Activated CD4-positive, alpha-beta memory T cell treated with anti-CD3 and anti-CD28 coated beads for 36 hours (primary cell): ENCODE results near the gene SCARB1. TPM values are rescaled to one million over a fixed set of nuclear protein-coding genes. Genes with fewer than 3 reads are reported as not detected.
A peak's percentile ranks its signal among the peaks of the same experiment; 100 is the strongest.

Experiments used
- CTCF ChIA-PET: fragments of 350-600 bp; sonication (Branson Sonifier 250); formaldehyde crosslinking; loops from one replicate; lab custom pipeline; 2021; ENCODE audit warnings: antibody characterized with exemption, inconsistent platforms; lab: Charles Lee
- POLR2A ChIA-PET: fragments of 350-600 bp; sonication (Branson Sonifier 250); formaldehyde crosslinking; loops from one replicate; lab custom pipeline; 2021; ENCODE audit warnings: antibody characterized with exemption; lab: Charles Lee
- DNase-seq: peaks from one replicate; pipeline ENCODE4 v3.0.0-alpha.2; 2020
- H3K27ac Mint-ChIP-seq: one replicate; pipeline ENCODE4 v1.8.0; 2021; ENCODE audit warnings: mixed read lengths
- H3K27me3 Mint-ChIP-seq: one replicate; pipeline ENCODE4 v1.8.0; 2021; ENCODE audit warnings: mixed read lengths
- H3K36me3 Mint-ChIP-seq: one replicate; pipeline ENCODE4 v1.8.0; 2021; ENCODE audit warnings: mixed read lengths
- H3K4me1 Mint-ChIP-seq: one replicate; pipeline ENCODE4 v1.8.0; 2021; ENCODE audit warnings: low read depth, mixed read lengths
- H3K4me3 Mint-ChIP-seq: one replicate; pipeline ENCODE4 v1.8.0; 2021; ENCODE audit warnings: mild to moderate bottlenecking, mixed read lengths
- H3K9me3 Mint-ChIP-seq: one replicate; pipeline ENCODE4 v1.8.0; 2021; ENCODE audit warnings: mixed read lengths
- intact Hi-C: fragments of 100-400 bp; cut with micrococcal nuclease; formaldehyde crosslinking; loops from one replicate; pipeline ENCODE4 v1.15.1; 2023
- total RNA-seq, 2 experiments: library from RNA; stranded (reverse); gene quantifications; one replicate each; pipeline ENCODE4 v1.2.3, GENCODE V29; 2021

Gene SCARB1
- total RNA-seq, 2 experiments from 2014 or later = 11.4 to 12.8 TPM

DNA sequence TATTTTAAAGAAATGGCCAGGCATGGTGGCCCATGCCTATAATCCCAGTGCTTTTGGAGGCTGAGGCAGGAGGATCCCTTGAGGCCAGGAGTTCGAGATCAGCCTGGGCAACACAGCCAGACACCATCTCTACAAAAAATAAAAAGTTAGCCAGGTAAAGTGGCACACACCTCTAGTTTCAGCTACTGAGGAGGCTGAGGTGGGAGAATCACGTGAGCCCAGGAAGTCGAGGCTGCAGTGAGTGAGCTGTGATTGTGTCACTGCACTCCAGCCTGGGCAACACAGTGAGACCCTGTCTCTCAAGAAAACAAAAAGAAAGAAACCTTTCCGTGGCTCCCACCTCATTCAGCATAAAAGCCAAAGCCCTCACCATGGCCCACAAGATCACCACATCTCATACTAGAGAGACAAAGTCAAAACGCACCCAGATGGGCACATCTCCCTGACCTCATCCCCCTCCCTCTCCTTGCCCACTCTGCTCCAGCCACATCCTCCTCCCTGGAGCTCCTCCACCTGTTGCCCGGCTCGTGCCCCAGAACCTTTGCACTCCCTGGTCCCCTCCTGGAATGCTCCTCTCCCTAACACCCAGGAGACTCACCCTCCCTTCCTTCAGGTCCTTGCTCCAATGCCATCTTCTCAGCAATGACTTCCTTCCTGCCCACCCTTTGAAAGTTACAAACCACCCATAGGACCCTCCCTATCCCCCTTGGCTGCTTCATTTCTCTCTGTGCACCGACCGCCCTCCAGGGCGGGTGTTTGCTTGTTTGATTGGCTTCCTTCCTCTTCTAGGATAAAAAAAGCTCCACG lies 4.8 kb upstream of the SCARB1 start:
- POLR2A ChIA-PET = interaction anchor here (0.7 kb wide), 1 partner anchor 71 kb away, joined by 3 read pairs; no protein-coding TSS in a partner anchor
- intact Hi-C loops = no loop called here

GRCh38 chr12:124867401-124867930 lies 3.8 kb upstream of the SCARB1 start:
- ChIA-PET POLR2A (interaction anchor here (0.7 kb wide), 1 partner anchor 72 kb away, joined by 3 read pairs; no protein-coding TSS in a partner anchor), CTCF (no interaction called here)
- intact Hi-C loops = no loop called here
- no peaks in the 10 kb centered on the region for H3K36me3 Mint-ChIP-seq
- H3K27ac Mint-ChIP-seq = no peak overlapping the region
- H3K4me3 Mint-ChIP-seq = no peak overlapping the region
- H3K27me3 Mint-ChIP-seq = peaks cover 6% of the 10 kb centered on the region
- no peak for DNase-seq
- H3K9me3 Mint-ChIP-seq = no peaks in the 10 kb centered on the region
- H3K4me1 Mint-ChIP-seq = peaks cover 11% of the 10 kb centered on the region

More for the DNA sequence above, 4.8 kb upstream of the SCARB1 start:
- DNase-seq = no peak
- Mint-ChIP-seq H3K4me1 (peaks cover 6% of the 10 kb centered on the region), H3K36me3 (no peaks in the 10 kb centered on the region), H3K27ac (no peak overlapping the region), H3K27me3 (peaks cover 6% of the 10 kb centered on the region), H3K4me3 (no peak overlapping the region), H3K9me3 (no peaks in the 10 kb centered on the region)
- CTCF ChIA-PET = no interaction called here

- no peak overlapping the region for H3K27ac Mint-ChIP-seq
- H3K4me3 Mint-ChIP-seq = no peak overlapping the region
- CTCF ChIA-PET = interaction anchor here (0.7 kb wide), 1 partner anchor 98 kb away, joined by 5 read pairs; no protein-coding TSS in a partner anchor
- POLR2A ChIA-PET = no interaction called here
- no peaks in the 10 kb centered on the region for H3K36me3 Mint-ChIP-seq
- intact Hi-C loops = no loop called here
- no peak for DNase-seq
- no peaks in the 10 kb centered on the region for H3K9me3 Mint-ChIP-seq
- H3K27me3 Mint-ChIP-seq = peaks cover 6% of the 10 kb centered on the region
- H3K4me1 Mint-ChIP-seq = peaks cover 17% of the 10 kb centered on the region
These were observed 3.3 kb upstream of the SCARB1 start for GRCh38 chr12:124866883-124867400.

DNA sequence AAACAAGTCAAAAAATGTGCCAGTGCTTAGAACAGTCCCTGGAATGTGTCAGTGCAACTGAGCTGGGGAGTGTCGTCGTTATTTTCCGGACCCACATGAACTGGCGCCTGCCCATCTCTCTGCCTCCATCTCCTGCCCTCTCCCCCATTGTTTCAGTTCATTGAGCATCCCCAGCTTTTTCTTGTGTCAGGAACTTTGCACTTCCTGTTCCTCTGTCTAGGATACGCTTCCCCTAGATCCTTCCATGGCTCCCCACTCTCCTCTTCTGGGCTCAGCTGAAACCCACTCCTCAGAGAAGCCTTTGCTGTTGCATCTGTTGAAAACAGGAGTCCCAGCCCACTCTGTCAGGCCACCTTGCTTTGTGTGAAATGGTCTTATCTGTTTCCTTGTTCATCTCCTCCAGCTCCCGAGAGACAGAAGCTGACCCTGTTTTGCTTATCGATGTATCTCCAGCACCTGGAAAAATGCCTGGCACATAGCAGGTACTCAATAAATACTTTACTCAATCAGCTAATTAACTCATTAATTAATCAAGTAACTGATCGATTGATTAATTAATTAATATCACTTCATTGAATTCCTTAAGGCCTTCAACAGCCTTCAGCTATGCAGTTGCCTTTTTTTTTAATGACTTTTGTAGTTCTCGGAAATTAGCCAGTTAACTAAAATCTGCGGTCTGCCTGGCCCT lies 2.7 kb upstream of the SCARB1 start:
- intact Hi-C loops = no loop called here
- Mint-ChIP-seq H3K9me3 (no peaks in the 10 kb centered on the region), H3K27me3 (peaks cover 6% of the 10 kb centered on the region), H3K4me1 (peaks cover 18% of the 10 kb centered on the region), H3K27ac (no peak overlapping the region), H3K36me3 (no peaks in the 10 kb centered on the region), H3K4me3 (no peak overlapping the region)
- no peak for DNase-seq
- POLR2A ChIA-PET = no interaction called here
- CTCF ChIA-PET = interaction anchor here (0.7 to 1.0 kb wide), 2 partner anchors 41 to 97 kb away, joined by 3 to 5 read pairs; no protein-coding TSS in a partner anchor

DNA sequence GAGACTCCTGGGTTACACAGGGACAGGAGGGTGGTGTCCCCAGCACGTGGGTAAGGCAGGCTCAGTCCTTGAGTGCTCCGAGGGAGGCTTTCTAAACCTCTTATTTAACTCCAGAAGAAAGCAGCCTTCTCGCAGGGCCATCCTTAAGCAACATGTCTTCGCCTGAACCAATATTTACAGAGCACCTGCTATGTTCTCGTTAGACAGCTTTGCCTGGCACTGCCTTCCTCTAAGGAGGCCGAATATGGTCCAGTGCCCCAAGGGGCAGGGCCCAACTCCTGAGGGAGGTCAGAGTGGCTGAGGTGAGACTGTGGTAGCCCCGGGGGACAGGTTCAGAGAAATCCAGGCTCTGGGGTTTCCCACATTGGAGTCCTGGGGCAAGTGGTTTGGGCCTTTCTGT lies 2.1 kb upstream of the SCARB1 start:
- peaks cover 18% of the 10 kb centered on the region for H3K4me1 Mint-ChIP-seq
- POLR2A ChIA-PET = no interaction called here
- intact Hi-C loops = no loop called here

DNA sequence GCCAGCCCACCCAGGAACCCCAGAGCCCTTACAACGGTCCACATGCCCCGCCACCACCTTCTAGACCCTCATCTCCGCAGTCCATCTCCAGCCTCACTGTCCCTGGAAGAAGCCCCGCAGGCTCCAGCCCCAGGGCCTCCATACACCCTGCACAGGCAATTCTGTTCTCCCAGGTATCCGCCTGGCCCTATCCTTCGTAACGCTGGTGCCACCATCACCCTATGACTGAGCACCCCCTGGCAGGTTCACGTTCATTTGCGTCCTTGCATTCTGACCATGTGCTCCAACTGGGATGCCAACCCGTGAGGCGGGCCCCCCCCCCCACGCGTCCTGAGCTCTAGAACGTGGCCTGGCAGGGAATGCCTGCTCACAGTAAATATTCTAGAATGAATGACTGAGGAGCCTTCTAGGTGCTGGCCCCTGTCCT lies 675 bp upstream of the SCARB1 start:
- H3K27me3 Mint-ChIP-seq = peaks cover 5% of the 10 kb centered on the region

More for the DNA sequence above, 2.1 kb upstream of the SCARB1 start:
- Mint-ChIP-seq H3K27ac (no peak overlapping the region), H3K9me3 (no peaks in the 10 kb centered on the region), H3K4me3 (no peak overlapping the region), H3K27me3 (peaks cover 6% of the 10 kb centered on the region), H3K36me3 (no peaks in the 10 kb centered on the region)
- no peak for DNase-seq
- CTCF ChIA-PET = interaction anchor here (1.0 kb wide), 1 partner anchor 41 kb away, joined by 3 read pairs; no protein-coding TSS in a partner anchor

GRCh38 chr12:124862768-124863415 lies 772 bp downstream of the SCARB1 start:
- Mint-ChIP-seq H3K4me1 (peaks cover 18% of the 10 kb centered on the region), H3K36me3 (no peaks in the 10 kb centered on the region), H3K27me3 (no peaks in the 10 kb centered on the region), H3K27ac (no peak overlapping the region), H3K4me3 (peak overlapping the region; percentile 68), H3K9me3 (no peaks in the 10 kb centered on the region)
- intact Hi-C loops = loop anchor here (2.0 to 5.0 kb wide), 3 partner anchors 44 to 124 kb away; partner anchors contain the start of gene DHX37
- DNase-seq = peak; percentile 31
- ChIA-PET CTCF (interaction anchor here (0.9 kb wide), 1 partner anchor 44 kb away, joined by 3 read pairs; no protein-coding TSS in a partner anchor), POLR2A (interaction anchor here (1.5 kb wide), 1 partner anchor 51 kb away, joined by 6 read pairs; the partner anchor contains the start of gene UBC)

More for the DNA sequence above, 675 bp upstream of the SCARB1 start:
- H3K4me1 Mint-ChIP-seq = peaks cover 18% of the 10 kb centered on the region
- POLR2A ChIA-PET = no interaction called here
- no peak for DNase-seq
- H3K27ac Mint-ChIP-seq = peak overlapping the region; percentile 44
- no peaks in the 10 kb centered on the region for H3K9me3 Mint-ChIP-seq
- H3K4me3 Mint-ChIP-seq = peak overlapping the region; percentile 67
- H3K36me3 Mint-ChIP-seq = no peaks in the 10 kb centered on the region
- intact Hi-C loops = loop anchor here (5.0 kb wide), 2 partner anchors 43 to 123 kb away; partner anchors contain the start of gene DHX37
- CTCF ChIA-PET = interaction anchor here (0.6 kb wide), 1 partner anchor 832 kb away, joined by 3 read pairs; no protein-coding TSS in a partner anchor

DNA sequence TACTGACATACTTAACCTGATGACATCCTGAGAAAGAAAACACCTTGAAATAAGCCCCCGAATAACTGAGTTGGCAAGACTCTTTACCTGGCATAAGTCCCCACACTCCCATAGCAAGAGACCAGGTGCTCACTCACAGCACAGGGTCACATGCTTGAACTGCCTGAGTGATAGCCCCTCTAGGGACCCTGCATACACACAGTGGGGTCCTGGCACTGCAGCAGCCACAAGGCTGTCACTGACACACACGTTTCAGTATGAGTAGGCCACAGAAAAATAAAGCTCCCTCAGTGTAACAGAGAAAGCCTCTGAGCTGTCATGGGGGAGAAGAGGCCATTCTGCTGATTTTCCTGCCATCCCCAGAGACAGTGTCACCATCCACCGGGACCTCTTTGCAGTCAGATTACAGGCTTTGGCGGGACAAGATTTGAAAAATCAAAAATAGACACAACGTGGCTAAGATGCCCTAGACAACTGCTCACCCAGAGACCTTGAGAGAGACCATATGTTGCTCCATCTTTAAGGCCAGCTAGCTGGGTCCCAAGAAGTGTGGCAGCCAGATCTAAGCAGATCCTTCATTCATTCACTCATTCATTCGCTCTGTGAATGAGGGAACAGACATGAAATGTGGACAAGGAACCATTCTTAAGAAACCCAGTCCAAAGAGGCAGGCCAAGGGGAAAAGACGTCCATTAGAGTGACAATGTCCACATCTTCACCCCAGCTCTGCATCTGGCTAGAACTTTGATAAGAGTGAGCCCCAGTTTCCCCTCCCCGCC lies 1.6 kb downstream of the SCARB1 start:
- Mint-ChIP-seq H3K9me3 (no peaks in the 10 kb centered on the region), H3K27ac (no peak overlapping the region), H3K27me3 (no peaks in the 10 kb centered on the region), H3K36me3 (no peaks in the 10 kb centered on the region), H3K4me1 (peaks cover 18% of the 10 kb centered on the region), H3K4me3 (peak overlapping the region; percentile 68)
- CTCF ChIA-PET = interaction anchor here (0.9 kb wide), 1 partner anchor 45 kb away, joined by 3 read pairs; no protein-coding TSS in a partner anchor
- intact Hi-C loops = loop anchor here (2.0 to 5.0 kb wide), 3 partner anchors 45 to 125 kb away; partner anchors contain the start of gene DHX37
- DNase-seq = no peak
- POLR2A ChIA-PET = interaction anchor here (1.5 kb wide), 1 partner anchor 52 kb away, joined by 6 read pairs; the partner anchor contains the start of gene UBC

- Mint-ChIP-seq H3K9me3 (no peaks in the 10 kb centered on the region), H3K27me3 (no peaks in the 10 kb centered on the region), H3K4me1 (peaks cover 18% of the 10 kb centered on the region), H3K4me3 (no peak overlapping the region), H3K36me3 (no peaks in the 10 kb centered on the region), H3K27ac (no peak overlapping the region)
- ChIA-PET CTCF (no interaction called here), POLR2A (no interaction called here)
- intact Hi-C loops = loop anchor here (5.0 kb wide), 2 partner anchors 46 to 126 kb away; partner anchors contain the start of gene DHX37
- no peak for DNase-seq
These were observed 2.2 kb downstream of the SCARB1 start for GRCh38 chr12:124861492-124861891.

GRCh38 chr12:124857921-124858461 lies 5.7 kb downstream of the SCARB1 start:
- Mint-ChIP-seq H3K27me3 (no peaks in the 10 kb centered on the region), H3K9me3 (no peaks in the 10 kb centered on the region), H3K4me1 (peaks cover 12% of the 10 kb centered on the region), H3K4me3 (no peak overlapping the region), H3K27ac (no peak overlapping the region), H3K36me3 (no peaks in the 10 kb centered on the region)
- CTCF ChIA-PET = interaction anchor here (1.4 kb wide), 1 partner anchor 49 kb away, joined by 3 read pairs; no protein-coding TSS in a partner anchor
- no peak for DNase-seq
- POLR2A ChIA-PET = no interaction called here
- intact Hi-C loops = no loop called here
